ENCODE results near the gene EMC9.
A peak's percentile ranks its signal among the peaks of the same experiment; 100 is the strongest.

EMC9 gene

DNA sequence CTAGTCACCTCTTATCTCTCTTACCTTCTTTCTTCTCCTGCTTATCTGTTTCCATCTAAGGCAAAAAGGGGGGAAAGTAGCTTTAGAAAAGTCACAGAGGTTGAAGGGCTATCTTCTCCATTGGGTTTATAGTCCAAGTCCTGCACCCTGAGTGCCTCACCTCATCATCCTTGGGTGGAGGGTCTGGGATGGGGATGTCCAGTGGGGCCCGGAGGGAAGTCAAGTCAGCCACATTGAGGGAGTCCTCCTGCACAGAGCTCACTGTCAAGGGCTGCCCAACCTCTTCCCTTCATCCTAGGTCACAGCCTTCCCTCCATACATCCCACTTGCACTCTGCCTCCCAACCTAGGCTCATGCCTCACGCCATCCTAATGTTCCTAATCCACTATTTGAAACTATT, 3.8 kb upstream of the EMC9 start:
- FAIRE-seq (no peak), DNase-seq (ENCODE audit: insufficient read length, low spot score) (no peak)
- TF ChIP-seq POLR2A (IDR thresholded peaks at IDR 0.05; ENCODE audit: low read depth, low read length) (no peak), POU2F2 (IDR thresholded peaks at IDR 0.05; ENCODE audit: low read depth, low read length) (no peak), POLR2AphosphoS5 (IDR thresholded peaks at IDR 0.05; ENCODE audit: low read depth, low read length) (no peak), SPI1 (IDR thresholded peaks at IDR 0.05; ENCODE audit: low read depth, low read length) (no peak), PAX5 (IDR thresholded peaks at IDR 0.05; ENCODE audit: insufficient read depth, low read length, severe bottlenecking) (no peak), TAF1 (IDR thresholded peaks at IDR 0.05; ENCODE audit: low read depth, low read length) (no peak)

DNA sequence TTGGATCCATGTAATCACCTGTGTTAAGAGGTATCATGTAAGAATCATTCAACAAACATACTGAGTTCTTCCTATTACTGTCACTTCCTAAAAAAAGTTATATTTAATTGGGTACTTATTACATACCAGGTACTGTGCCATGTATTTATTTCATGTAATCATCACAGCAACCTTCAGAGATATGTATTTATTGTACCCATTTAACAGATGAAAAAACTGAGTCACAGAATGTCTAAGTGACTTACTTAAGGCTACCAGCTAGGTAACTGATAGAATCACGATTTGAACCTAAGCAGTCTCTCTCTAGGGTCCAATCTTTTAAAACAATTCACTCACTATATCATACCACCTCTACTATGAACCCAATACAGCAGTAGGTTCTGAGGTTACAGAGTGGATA, 3.1 kb upstream of the EMC9 start:
- TF ChIP-seq POLR2AphosphoS5 (IDR thresholded peaks at IDR 0.05; ENCODE audit: low read depth, low read length) (no peak), TAF1 (IDR thresholded peaks at IDR 0.05; ENCODE audit: low read depth, low read length) (no peak), POU2F2 (IDR thresholded peaks at IDR 0.05; ENCODE audit: low read depth, low read length) (no peak), PAX5 (IDR thresholded peaks at IDR 0.05; ENCODE audit: insufficient read depth, low read length, severe bottlenecking) (no peak), SPI1 (IDR thresholded peaks at IDR 0.05; ENCODE audit: low read depth, low read length) (no peak), POLR2A (IDR thresholded peaks at IDR 0.05; ENCODE audit: low read depth, low read length) (no peak)
- DNase-seq (ENCODE audit: insufficient read length, low spot score) (no peak), FAIRE-seq (no peak)

DNA sequence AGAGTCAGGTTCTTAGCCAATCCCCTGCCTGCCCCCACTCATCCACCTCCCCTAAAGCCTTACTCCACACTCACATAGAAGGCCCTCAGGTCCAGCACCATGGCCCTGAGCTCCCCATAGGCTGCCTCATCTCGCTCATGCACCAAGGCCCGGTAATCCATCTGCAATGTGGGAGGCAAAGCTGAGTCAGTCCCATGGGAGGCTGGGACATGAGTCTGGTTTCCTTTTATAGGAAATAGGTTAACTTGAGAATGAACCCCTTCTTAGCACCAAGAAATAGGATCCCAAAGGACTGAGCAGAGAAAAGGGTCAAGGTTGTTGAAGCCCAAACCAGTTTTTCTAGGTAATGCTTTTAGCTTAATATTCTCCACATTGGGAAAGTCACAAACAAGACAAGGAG, 2.1 kb upstream of the EMC9 start:
- DNase-seq (ENCODE audit: insufficient read length, low spot score) (no peak), FAIRE-seq (no peak)
- TF ChIP-seq POLR2A (IDR thresholded peaks at IDR 0.05; ENCODE audit: low read depth, low read length) (no peak), TAF1 (IDR thresholded peaks at IDR 0.05; ENCODE audit: low read depth, low read length) (no peak), SPI1 (IDR thresholded peaks at IDR 0.05; ENCODE audit: low read depth, low read length) (no peak), POLR2AphosphoS5 (IDR thresholded peaks at IDR 0.05; ENCODE audit: low read depth, low read length) (no peak), PAX5 (IDR thresholded peaks at IDR 0.05; ENCODE audit: insufficient read depth, low read length, severe bottlenecking) (no peak), POU2F2 (IDR thresholded peaks at IDR 0.05; ENCODE audit: low read depth, low read length) (no peak)

GRCh38 chr14:24139272-24139934, 2.0 kb downstream of the EMC9 start:
- TF ChIP-seq SPI1 (IDR thresholded peaks at IDR 0.05; ENCODE audit: low read depth, low read length) (no peak), POLR2AphosphoS5 (IDR thresholded peaks at IDR 0.05; ENCODE audit: low read depth, low read length) (no peak), POLR2A (IDR thresholded peaks at IDR 0.05; ENCODE audit: low read depth, low read length) (no peak), POU2F2 (IDR thresholded peaks at IDR 0.05; ENCODE audit: low read depth, low read length) (no peak), PAX5 (IDR thresholded peaks at IDR 0.05; ENCODE audit: insufficient read depth, low read length, severe bottlenecking) (no peak), TAF1 (IDR thresholded peaks at IDR 0.05; ENCODE audit: low read depth, low read length) (no peak)
- FAIRE-seq, result no peak
- no peak for DNase-seq (ENCODE audit: insufficient read length, low spot score)

- no peak for TF ChIP-seq POU2F2 (IDR thresholded peaks at IDR 0.05; ENCODE audit: low read depth, low read length)
- no peak for TF ChIP-seq TAF1 (IDR thresholded peaks at IDR 0.05; ENCODE audit: low read depth, low read length)
- TF ChIP-seq POLR2AphosphoS5 (IDR thresholded peaks at IDR 0.05; ENCODE audit: low read depth, low read length), result no peak
- no peak for TF ChIP-seq POLR2A (IDR thresholded peaks at IDR 0.05; ENCODE audit: low read depth, low read length)
- TF ChIP-seq PAX5 (IDR thresholded peaks at IDR 0.05; ENCODE audit: insufficient read depth, low read length, severe bottlenecking), result no peak
- TF ChIP-seq SPI1 (IDR thresholded peaks at IDR 0.05; ENCODE audit: low read depth, low read length), result no peak
- no peak for DNase-seq (ENCODE audit: insufficient read length, low spot score)
- FAIRE-seq, result no peak
Observed at GRCh38 chr14:24138396-24139271, 2.8 kb downstream of the EMC9 start.

GRCh38 chr14:24137529-24138395, 3.6 kb downstream of the EMC9 start:
- FAIRE-seq (no peak), DNase-seq (ENCODE audit: insufficient read length, low spot score) (no peak)
- TF ChIP-seq POU2F2 (IDR thresholded peaks at IDR 0.05; ENCODE audit: low read depth, low read length) (no peak), POLR2AphosphoS5 (IDR thresholded peaks at IDR 0.05; ENCODE audit: low read depth, low read length) (no peak), POLR2A (IDR thresholded peaks at IDR 0.05; ENCODE audit: low read depth, low read length) (peak; percentile 53; the same call in 1 of the 2 replicates), SPI1 (IDR thresholded peaks at IDR 0.05; ENCODE audit: low read depth, low read length) (no peak), PAX5 (IDR thresholded peaks at IDR 0.05; ENCODE audit: insufficient read depth, low read length, severe bottlenecking) (no peak)

DNA sequence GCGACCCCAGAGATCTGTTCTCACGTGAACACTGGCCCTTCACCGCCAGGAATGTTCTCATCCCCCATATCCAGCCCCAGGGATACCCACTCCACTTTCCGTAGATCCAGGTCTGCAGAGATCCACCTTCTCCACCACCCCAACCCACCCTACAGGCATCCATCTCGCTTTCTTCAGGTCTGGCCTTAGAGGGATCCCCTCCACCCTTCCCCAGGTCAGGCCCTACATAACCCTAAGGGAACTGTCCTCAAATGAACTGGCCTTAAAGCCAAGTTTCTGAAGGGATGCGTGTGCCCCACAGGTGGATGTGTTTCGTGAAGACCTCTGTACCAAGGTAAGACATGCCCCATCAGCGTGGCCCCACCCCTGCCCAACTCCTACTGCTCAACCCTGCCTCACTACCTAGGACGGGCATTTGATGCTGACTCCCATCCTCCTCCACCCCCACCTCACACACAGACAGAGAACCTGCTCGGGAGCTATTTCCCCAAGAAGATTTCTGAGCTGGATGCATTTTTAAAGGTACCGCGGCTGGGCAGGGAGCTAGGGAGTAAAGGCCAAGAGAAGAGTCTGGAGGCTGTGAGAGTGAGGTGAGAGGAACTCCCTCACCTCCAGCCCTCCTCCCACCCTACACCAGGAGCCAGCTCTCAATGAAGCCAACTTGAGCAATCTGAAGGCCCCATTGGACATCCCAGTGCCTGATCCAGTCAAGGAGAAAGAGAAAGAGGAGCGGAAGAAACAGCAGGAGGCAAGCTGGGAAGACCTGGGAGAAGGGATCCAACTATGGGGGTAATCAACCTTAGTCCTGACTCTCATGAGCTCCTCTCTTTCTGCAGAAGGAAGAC, 4.5 kb downstream of the EMC9 start:
- DNase-seq (ENCODE audit: insufficient read length, low spot score), result no peak
- TF ChIP-seq PAX5 (IDR thresholded peaks at IDR 0.05; ENCODE audit: insufficient read depth, low read length, severe bottlenecking), result no peak
- no peak for TF ChIP-seq POU2F2 (IDR thresholded peaks at IDR 0.05; ENCODE audit: low read depth, low read length)
- no peak for TF ChIP-seq TAF1 (IDR thresholded peaks at IDR 0.05; ENCODE audit: low read depth, low read length)
- no peak for TF ChIP-seq SPI1 (IDR thresholded peaks at IDR 0.05; ENCODE audit: low read depth, low read length)
- no peak for TF ChIP-seq POLR2AphosphoS5 (IDR thresholded peaks at IDR 0.05; ENCODE audit: low read depth, low read length)
- no peak for TF ChIP-seq POLR2A (IDR thresholded peaks at IDR 0.05; ENCODE audit: low read depth, low read length)
- FAIRE-seq, result no peak

Data from GM12891 (cell line).